RWPE2 (cell line): ENCODE data around the gene HOXA10.

Experiments used
- ATAC-seq: fragments of 200-7000 bp; cut with Tn5 transposase; 3 replicates; pipeline ENCODE4 v1.9.1; 2021; ENCODE audit warnings: low read depth
- DNase-seq: peaks from one replicate; pipeline ENCODE4 v3.0.0-alpha.2; 2020; ENCODE audit warnings: low spot score
- H3K27ac ChIP-seq: fragments of 450-650 bp; 2 replicates; pipeline ENCODE4 v1.5.1; 2017; ENCODE audit warnings: mild to moderate bottlenecking; ENCODE audit not compliant: poor library complexity, severe bottlenecking
- H3K27me3 ChIP-seq: fragments of 250-450 bp; sonication (Bioruptor Pico); 2 replicates; pipeline ENCODE4 v1.5.1; 2021; ENCODE audit warnings: mild to moderate bottlenecking, moderate library complexity; ENCODE audit not compliant: insufficient read depth, poor library complexity, severe bottlenecking
- H3K36me3 ChIP-seq: fragments of 250-450 bp; sonication (Bioruptor Pico); 2 replicates; pipeline ENCODE4 v1.5.1; 2020; ENCODE audit warnings: low read depth, mild to moderate bottlenecking, moderate library complexity
- H3K4me1 ChIP-seq: fragments of 250-450 bp; sonication (Bioruptor Pico); 2 replicates; pipeline ENCODE4 v1.5.1; 2021; ENCODE audit warnings: mild to moderate bottlenecking, moderate library complexity; ENCODE audit not compliant: insufficient read depth, poor library complexity, severe bottlenecking
- H3K4me3 ChIP-seq: fragments of 250-450 bp; sonication (Bioruptor Pico); 2 replicates; pipeline ENCODE4 v1.5.1; 2021; ENCODE audit warnings: mild to moderate bottlenecking, moderate library complexity; ENCODE audit not compliant: severe bottlenecking
- H3K9me3 ChIP-seq: fragments of 250-450 bp; sonication (Bioruptor Pico); 2 replicates; pipeline ENCODE4 v1.5.1; 2021; ENCODE audit warnings: mild to moderate bottlenecking, moderate library complexity; ENCODE audit not compliant: severe bottlenecking
- TF ChIP-seq, protein P1 (sequence below): fragments of 450-650 bp; IDR thresholded peaks from one replicate; pipeline ENCODE4 v1.5.1; 2017; ENCODE audit warnings: mild to moderate bottlenecking, moderate library complexity; ENCODE audit not compliant: poor library complexity, severe bottlenecking

Gene HOXA10

DNA sequence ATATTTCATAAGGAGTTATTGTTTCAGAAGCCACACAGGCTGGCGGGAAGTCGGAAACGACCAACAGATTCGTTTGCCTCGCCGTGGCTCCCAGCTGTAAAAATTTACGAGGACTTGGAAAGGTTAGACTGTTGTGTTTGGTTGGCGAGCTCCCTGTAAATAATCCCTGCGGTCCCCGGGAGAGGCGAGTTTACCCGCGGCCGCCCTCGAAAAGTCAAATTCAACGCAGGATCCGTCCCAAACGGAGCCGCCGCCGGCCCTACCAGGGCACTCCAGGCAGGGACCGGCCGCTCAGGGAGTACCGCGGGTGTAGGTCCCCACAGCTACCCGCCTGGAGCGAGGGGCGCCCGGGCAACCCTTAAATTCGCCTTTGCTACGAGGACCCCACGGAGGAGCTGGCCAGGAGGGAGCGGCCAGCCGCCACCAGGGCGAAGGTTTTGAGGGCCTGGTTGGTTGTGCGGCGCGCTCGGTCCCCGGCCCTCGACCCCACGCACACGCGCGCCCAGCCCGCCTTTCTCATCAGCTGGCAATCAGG is 8.1 kb downstream of the HOXA10 start:
- TF ChIP-seq, protein P1, sequence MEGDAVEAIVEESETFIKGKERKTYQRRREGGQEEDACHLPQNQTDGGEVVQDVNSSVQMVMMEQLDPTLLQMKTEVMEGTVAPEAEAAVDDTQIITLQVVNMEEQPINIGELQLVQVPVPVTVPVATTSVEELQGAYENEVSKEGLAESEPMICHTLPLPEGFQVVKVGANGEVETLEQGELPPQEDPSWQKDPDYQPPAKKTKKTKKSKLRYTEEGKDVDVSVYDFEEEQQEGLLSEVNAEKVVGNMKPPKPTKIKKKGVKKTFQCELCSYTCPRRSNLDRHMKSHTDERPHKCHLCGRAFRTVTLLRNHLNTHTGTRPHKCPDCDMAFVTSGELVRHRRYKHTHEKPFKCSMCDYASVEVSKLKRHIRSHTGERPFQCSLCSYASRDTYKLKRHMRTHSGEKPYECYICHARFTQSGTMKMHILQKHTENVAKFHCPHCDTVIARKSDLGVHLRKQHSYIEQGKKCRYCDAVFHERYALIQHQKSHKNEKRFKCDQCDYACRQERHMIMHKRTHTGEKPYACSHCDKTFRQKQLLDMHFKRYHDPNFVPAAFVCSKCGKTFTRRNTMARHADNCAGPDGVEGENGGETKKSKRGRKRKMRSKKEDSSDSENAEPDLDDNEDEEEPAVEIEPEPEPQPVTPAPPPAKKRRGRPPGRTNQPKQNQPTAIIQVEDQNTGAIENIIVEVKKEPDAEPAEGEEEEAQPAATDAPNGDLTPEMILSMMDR: no peak
- no peaks in the 10 kb centered on the region for H3K9me3 ChIP-seq
- DNase-seq (no peak), ATAC-seq (no peak)
- peaks cover 25% of the 10 kb centered on the region for H3K36me3 ChIP-seq
- H3K27me3 ChIP-seq: no peaks in the 10 kb centered on the region
- H3K4me1 ChIP-seq: peaks cover 5% of the 10 kb centered on the region
- peak overlapping the region; percentile 93 for H3K27ac ChIP-seq
- peak overlapping the region; percentile 54 for H3K4me3 ChIP-seq

DNA sequence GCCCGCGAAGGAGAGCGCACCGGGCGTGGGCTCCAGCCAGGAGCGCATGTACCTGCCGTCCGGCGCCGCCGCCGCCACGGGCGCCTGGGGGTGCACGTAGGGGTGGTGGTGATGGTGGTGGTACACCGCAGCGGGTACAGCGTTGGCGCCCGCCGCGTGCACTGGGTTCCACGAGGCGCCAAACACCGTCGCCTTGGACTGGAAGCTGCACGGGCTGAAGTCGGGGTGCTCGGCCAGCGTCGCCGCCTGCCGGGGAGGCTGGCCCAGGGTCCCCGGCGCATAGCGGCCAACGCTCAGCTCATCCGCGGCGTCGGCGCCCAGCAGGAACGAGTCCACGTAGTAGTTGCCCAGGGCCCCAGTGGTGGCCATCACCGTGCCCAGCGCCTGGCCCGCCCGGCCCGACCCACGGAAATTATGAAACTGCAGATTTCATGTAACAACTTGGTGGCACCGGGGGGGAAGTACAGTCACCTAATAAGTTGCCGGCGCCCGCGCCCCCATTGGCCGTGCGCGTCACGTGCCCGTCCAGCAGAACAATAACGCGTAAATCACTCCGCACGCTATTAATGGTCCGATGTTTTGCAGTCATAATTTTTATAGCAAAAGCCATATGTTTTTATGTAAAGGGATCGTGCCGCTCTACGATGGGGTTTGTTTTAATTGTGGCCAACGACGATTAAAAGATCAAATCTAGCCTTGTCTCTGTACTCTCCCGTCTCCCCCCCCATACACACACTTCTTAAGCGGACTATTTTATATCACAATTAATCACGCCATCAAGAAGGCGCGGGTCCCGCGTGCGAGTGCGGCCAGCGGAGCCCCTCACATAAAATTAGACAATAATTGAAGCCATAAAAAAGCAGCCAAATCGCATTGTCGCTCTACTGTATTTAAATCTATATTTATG is 8.8 kb downstream of the HOXA10 start, which contains the start of gene HOXA9:
TSS of gene HOXA9 (minus strand) at position 449 of the 907 bp plus-strand sequence. CDS start at position 369, 80 bp downstream.
- peak within 1 kb of the TSS; percentile 93 for H3K27ac ChIP-seq
- DNase-seq: peak; percentile 93

DNA sequence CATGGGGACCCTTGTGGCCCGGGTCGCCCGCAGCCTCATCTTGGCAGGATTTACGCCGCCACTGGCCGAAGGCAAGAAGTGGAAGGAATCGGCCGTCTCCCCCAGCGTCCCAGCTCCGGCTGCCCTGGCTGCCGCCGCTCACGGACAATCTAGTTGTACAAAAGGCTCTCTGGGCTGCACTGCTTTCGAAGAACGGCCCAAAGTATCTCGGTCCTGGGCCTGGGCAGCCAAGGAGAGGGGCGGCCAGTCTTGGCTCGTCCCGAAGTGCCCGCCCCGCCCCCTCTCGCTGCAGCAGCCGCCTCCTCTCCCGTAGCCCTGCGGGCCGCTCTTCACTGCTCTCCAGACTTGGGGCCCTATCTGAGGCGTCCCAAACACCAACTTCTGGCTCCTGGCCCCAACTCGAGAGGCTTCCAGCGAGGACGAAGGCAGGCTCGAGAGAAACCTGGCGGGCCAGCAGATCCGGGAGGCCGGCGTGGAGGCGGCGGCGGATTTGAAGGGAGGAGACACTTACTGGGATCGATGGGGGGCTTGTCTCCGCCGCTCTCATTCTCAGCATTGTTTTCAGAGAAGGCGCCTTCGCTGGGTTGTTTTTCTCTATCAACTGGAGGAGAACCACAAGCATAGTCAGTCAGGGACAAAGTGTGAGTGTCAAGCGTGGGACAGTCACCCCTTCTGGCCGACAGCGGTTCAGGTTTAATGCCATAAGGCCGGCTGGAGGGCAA is 9.6 kb downstream of the HOXA10 start:
- H3K27me3 ChIP-seq: no peaks in the 10 kb centered on the region
- ATAC-seq (no peak), DNase-seq (no peak)
- H3K9me3 ChIP-seq: no peaks in the 10 kb centered on the region
- H3K4me3 ChIP-seq: peak overlapping the region; percentile 54
- TF ChIP-seq, protein P1: no peak
- peak overlapping the region; percentile 93 for H3K27ac ChIP-seq
- peaks cover 18% of the 10 kb centered on the region for H3K36me3 ChIP-seq
- H3K4me1 ChIP-seq: peaks cover 9% of the 10 kb centered on the region

More for the DNA sequence above, 8.8 kb downstream of the HOXA10 start, which contains the start of gene HOXA9:
- Histone ChIP-seq H3K4me3 (peak within 1 kb of the TSS; percentile 54), H3K36me3 (peaks cover 18% of the 10 kb centered on the region), H3K9me3 (no peaks in the 10 kb centered on the region), H3K4me1 (peaks cover 5% of the 10 kb centered on the region), H3K27me3 (no peaks in the 10 kb centered on the region)
- TF ChIP-seq, protein P1: no peak
- ATAC-seq: peak; percentile 1; the same call in 1 of the 3 replicates

DNA sequence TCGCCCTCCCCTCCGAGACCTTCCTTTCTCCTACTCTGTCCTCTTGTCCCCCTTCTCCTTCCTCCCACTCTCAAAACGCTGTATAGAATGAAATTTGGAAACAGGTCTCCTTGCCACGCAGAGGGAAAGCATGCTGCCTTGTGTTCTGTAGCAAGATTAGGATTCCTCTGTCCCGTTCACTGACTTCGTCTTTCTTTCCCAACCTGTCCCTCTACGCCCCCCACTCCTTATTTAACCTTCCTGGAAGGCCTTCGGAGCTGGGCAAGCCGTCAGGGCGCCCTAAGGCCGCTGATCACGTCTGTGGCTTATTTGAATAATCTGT is 10.1 kb downstream of the HOXA10 start:
- H3K27me3 ChIP-seq: no peaks in the 10 kb centered on the region
- H3K4me1 ChIP-seq: peaks cover 9% of the 10 kb centered on the region
- H3K9me3 ChIP-seq: no peaks in the 10 kb centered on the region
- H3K36me3 ChIP-seq: peaks cover 18% of the 10 kb centered on the region
- peak overlapping the region; percentile 54 for H3K4me3 ChIP-seq
- DNase-seq: no peak
- ATAC-seq: no peak
- TF ChIP-seq, protein P1: no peak
- peak overlapping the region; percentile 93 for H3K27ac ChIP-seq
